ENCODE results near the gene TEX11.

DNA sequence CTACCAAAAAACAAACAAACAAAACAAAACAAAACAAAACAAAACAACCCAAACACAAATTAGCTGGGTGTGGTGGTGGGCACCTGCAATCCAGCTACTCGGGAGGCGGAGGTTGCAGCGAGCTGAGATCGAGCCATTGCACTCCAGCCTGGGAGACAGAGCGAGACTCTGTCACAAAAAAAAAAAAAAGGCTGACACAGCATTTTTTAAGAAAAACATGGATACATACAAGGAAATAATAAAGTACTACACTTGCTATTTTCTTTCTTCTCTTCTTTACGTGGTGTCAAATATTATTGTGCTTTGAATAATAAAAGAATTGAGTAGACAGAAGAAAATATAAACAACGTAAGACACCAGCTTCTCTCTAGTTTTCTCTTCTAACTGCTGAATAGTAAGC lies 73.9 kb downstream of the TEX11 start:
- TF ChIP-seq, protein P1, sequence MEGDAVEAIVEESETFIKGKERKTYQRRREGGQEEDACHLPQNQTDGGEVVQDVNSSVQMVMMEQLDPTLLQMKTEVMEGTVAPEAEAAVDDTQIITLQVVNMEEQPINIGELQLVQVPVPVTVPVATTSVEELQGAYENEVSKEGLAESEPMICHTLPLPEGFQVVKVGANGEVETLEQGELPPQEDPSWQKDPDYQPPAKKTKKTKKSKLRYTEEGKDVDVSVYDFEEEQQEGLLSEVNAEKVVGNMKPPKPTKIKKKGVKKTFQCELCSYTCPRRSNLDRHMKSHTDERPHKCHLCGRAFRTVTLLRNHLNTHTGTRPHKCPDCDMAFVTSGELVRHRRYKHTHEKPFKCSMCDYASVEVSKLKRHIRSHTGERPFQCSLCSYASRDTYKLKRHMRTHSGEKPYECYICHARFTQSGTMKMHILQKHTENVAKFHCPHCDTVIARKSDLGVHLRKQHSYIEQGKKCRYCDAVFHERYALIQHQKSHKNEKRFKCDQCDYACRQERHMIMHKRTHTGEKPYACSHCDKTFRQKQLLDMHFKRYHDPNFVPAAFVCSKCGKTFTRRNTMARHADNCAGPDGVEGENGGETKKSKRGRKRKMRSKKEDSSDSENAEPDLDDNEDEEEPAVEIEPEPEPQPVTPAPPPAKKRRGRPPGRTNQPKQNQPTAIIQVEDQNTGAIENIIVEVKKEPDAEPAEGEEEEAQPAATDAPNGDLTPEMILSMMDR (IDR thresholded peaks at IDR 0.05; ENCODE audit: low read length): no peak
- TF ChIP-seq EZH2 (IDR thresholded peaks at IDR 0.05; ENCODE audit: borderline replicate concordance, low read length): no peak
